Measurements from ENCODE around the gene SLC12A7. TPM values are rescaled to one million over a fixed set of nuclear protein-coding genes. Genes with fewer than 3 reads are reported as not detected.
"Not testable (repeated sequence)": the region's sequence is repeated elsewhere in the genome, so short reads cannot be mapped to it uniquely, and the experiment has no call there.

Gene SLC12A7
- total RNA-seq, 1 donor from 2014 or later, result 21.6 TPM

- DNase-seq (ENCODE audit: low read depth, low spot score), result not testable (repeated sequence)
Observed at GRCh38 chr5:1125695-1126094, 13.8 kb upstream of the SLC12A7 start.

- DNase-seq (ENCODE audit: low read depth, low spot score), result no peak
Observed at GRCh38 chr5:1125030-1125357, 13.1 kb upstream of the SLC12A7 start.

- no peak for DNase-seq (ENCODE audit: low read depth, low spot score)
Observed at GRCh38 chr5:1124205-1125029, 12.6 kb upstream of the SLC12A7 start.

- no peak for DNase-seq (ENCODE audit: low read depth, low spot score)
Observed at GRCh38 chr5:1123418-1124147, 11.7 kb upstream of the SLC12A7 start.

DNA sequence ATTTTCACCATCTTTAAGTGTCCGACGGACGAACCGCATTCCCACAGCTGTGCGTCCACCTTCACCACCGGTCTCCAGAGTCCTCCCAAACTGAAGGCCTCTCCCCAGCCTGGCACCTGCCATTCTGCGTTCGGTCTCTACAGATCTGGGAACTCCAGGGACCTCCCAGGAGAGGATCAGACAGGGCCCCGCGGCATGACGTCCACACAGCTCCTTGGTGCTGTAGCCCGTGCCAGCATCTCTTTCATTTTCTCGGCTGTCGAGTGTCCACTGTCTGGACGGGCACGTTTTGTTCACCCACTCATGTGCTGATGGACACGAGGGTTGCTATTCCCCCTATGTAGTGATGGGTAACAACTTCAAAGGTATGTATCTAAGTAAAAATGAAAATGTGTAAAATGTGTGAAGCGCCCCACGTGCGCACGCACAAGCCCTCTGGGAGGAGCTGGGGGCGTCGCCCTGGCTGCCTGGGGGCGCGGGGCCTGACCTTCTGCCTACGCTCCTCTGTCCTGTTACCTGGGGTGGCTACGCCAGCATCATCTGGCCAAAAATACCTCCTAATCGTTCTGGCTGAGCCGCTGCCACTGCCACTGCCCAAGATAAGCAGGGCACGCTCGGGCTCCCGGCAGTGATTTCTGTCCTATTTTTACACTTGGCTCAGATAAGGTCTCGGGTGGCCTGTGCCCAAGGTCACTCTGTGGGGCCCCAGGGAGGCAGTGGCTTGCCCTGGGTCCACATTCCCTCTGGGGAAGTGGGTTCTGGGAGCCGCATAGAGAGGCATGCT lies 10.8 kb upstream of the SLC12A7 start:
- no peak for DNase-seq (ENCODE audit: low read depth, low spot score)

DNA sequence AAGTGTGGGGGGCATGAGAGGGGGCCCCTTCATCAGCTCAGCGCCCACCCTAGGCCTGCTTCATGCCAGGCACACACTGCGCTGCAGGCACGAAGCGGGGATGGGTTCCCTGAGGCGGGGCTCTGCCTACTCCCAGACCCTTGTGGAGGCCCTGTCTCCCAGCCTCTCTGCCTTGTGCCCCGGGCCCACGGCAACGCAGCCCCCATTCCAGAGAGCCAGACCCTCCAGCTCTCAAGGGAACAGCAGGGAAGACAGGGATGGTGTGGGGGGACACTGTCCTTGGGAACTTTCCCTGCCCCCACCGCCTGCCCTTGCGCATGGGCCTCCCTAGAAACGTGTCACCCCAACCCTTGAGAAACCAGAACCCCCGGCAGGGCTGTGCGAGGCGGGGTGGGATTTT lies 10.0 kb upstream of the SLC12A7 start:
- DNase-seq (ENCODE audit: low read depth, low spot score), result no peak

DNA sequence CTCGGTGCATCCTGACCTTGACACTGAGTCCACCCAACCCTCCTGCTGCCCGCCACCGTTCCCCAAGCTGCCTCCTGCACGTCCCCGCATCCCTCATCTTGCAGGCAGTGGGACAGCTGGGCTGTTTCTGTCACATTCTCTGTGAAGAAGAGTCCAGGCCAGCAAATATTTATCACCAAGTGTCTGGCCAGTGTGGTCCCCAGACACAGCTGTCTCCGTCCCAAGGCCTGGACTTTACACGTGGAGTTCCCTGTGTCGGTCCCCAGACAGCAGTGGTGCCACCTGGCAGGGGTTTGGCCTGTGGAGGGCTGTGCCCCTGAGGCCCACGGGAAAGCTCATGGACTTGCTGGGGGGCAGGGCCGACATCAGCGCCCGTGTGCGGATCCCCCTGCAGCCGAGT lies 9.2 kb upstream of the SLC12A7 start:
- DNase-seq (ENCODE audit: low read depth, low spot score), result no peak

- no peak for DNase-seq (ENCODE audit: low read depth, low spot score)
Observed at GRCh38 chr5:1120236-1120999, 8.6 kb upstream of the SLC12A7 start.

- DNase-seq (ENCODE audit: low read depth, low spot score), result no peak
Observed at GRCh38 chr5:1119312-1119831, 7.5 kb upstream of the SLC12A7 start.

DNA sequence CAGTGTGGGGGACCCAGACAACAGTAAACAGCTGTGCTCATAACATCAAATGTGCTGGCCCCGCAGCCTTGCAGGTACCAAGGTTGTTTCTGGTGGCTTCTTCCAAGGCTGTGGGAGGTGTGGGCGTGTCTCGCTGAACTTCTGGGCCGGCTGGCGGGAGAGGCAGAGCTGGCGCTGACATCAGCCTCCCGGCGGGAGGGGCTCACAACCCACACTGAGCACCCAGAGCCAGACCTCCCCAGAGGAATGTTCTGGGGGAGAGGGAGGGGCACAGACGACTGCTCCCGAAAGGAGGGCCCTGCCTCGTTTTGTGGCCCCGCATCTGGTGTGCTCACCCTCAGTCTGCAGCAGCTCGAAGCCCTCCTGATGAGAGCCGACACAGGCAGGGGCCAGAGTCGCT lies 6.9 kb upstream of the SLC12A7 start:
- no peak for DNase-seq (ENCODE audit: low read depth, low spot score)

DNA sequence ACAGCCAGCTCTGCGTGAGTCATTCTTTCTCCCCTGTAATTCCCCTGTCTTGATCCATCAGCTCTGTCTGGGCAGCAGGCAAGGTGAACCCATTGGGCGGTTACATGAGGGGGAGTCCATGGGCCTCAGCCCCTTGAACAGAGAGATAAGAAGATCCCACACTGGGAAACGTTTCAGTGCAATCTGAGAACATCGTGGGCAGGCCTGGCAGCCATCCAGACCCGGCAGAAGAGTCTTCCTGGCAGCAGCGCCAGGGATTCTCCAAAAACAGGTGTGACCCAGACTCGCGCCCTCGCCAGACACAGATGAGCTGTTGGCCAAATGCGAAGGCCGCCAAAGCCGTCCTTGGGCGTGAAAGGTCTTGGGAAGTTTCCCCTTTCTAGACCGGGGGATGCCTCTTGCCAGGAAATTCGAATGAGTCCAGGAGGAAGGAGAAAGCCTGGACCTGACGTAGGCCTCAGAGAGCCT lies 6.4 kb upstream of the SLC12A7 start:
- no peak for DNase-seq (ENCODE audit: low read depth, low spot score)

- no peak for DNase-seq (ENCODE audit: low read depth, low spot score)
Observed at GRCh38 chr5:1116977-1117376, 5.1 kb upstream of the SLC12A7 start.

- no peak for DNase-seq (ENCODE audit: low read depth, low spot score)
Observed at GRCh38 chr5:1116109-1116740, 4.4 kb upstream of the SLC12A7 start.

DNA sequence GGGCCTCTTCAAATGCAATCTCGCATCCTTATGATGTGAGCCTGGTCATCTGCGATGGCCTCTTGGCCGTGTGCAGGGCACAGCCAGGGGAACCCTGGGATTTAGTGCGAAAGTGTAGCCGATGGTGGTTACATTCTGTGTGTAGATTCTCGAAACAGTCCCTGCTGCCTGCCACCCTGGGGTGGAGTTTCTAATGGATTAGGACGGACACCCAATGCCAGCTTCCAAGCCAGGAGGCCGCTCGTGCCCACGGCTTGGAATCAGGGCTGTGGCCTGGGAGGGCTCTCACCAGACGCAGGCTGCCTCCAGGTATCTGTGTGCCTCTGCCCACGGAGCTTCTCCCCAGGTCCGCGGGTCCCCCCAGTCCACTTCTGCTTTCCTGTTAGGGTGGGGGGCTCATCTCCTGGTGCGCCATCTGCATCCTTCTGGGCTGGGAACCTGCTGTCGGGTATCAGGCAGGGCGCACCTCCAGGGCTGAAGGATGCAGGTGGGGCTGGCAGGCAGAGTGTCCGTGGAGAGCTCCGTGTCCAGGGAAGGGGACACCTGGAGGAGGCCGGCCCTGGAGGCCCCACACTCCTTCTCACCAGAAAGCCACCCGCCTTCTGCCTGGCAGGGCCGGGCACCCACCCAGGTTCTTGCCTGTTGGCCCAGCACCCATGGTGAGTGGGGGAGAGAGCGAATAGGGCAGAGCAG lies 3.4 kb upstream of the SLC12A7 start:
- no peak for DNase-seq (ENCODE audit: low read depth, low spot score)

- DNase-seq (ENCODE audit: low read depth, low spot score), result no peak
Observed at GRCh38 chr5:1113805-1114586, 2.1 kb upstream of the SLC12A7 start.

- no peak for DNase-seq (ENCODE audit: low read depth, low spot score)
Observed at GRCh38 chr5:1113332-1113690, 1.4 kb upstream of the SLC12A7 start.

GRCh38 chr5:1112596-1113331 lies 901 bp upstream of the SLC12A7 start:
- no peak for DNase-seq (ENCODE audit: low read depth, low spot score)

DNA sequence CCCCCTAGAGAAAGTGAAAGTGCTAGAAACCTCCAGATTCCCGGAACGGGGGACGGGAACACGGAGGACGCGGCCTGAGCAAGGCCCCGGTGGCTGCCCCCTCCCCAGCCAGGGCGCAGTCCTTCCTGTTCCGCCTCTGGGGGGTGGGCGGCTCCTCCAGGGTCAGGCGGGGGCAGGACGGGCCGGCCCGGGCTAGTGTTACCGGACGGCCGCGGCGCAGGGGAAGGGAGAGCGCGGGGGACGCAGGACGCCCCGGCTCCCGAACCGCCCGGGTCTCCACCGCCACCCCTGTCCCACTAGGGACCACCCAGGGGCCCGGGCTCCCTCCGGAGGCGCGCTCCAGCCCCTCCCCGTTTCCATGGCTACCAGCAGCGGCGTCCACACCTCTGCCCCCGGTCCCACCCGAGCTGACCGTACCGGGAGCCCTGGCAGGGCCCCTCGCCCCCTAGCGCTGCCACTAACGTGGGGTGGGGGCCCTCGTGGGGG lies 579 bp downstream of the SLC12A7 start:
- no peak for DNase-seq (ENCODE audit: low read depth, low spot score)
